Neural progenitor cell (in vitro differentiated cells): ENCODE data around the gene PITRM1. TPM values are rescaled to one million over a fixed set of nuclear protein-coding genes. Genes with fewer than 3 reads are reported as not detected.

Source experiments
- DNase-seq: peaks from one replicate; pipeline ENCODE4 v3.0.0-alpha.2; 2016; ENCODE audit warnings: low spot score
- H2AFZ ChIP-seq: fragments of 200-600 bp; sonication (generic); replicated peaks from 2 replicates; pipeline ENCODE4 v1.6.1; 2016; ENCODE audit warnings: antibody characterized with exemption
- H3F3A ChIP-seq: fragments of 200-600 bp; sonication (generic); 2 replicates; pipeline ENCODE4 v1.6.1; 2016; ENCODE audit warnings: antibody characterized with exemption, low read depth
- H3K27ac ChIP-seq: fragments of 200-600 bp; sonication (generic); 2 replicates; pipeline ENCODE4 v1.5.1; 2016; ENCODE audit warnings: mild to moderate bottlenecking
- H3K27me3 ChIP-seq: fragments of 200-600 bp; sonication (generic); 2 replicates; pipeline ENCODE4 v1.6.1; 2016; ENCODE audit warnings: mild to moderate bottlenecking, moderate library complexity
- H3K36me3 ChIP-seq: fragments of 200-600 bp; sonication (generic); 2 replicates; pipeline ENCODE4 v1.5.1; 2016
- H3K4me1 ChIP-seq: fragments of 200-600 bp; sonication (generic); 2 replicates; pipeline ENCODE4 v1.6.1; 2016; ENCODE audit warnings: mixed run types
- H3K4me2 ChIP-seq: fragments of 200-600 bp; sonication (generic); 2 replicates; pipeline ENCODE4 v1.6.1; 2016
- H3K4me3 ChIP-seq: fragments of 200-600 bp; sonication (generic); 2 replicates; pipeline ENCODE4 v1.5.1; 2016
- H3K79me2 ChIP-seq: fragments of 200-600 bp; sonication (generic); 2 replicates; pipeline ENCODE4 v1.6.1; 2016; ENCODE audit warnings: low read depth
- H3K9ac ChIP-seq: fragments of 200-600 bp; sonication (generic); 2 replicates; pipeline ENCODE4 v1.6.1; 2016
- H3K9me3 ChIP-seq: fragments of 200-600 bp; sonication (generic); 2 replicates; pipeline ENCODE4 v1.5.1; 2016; ENCODE audit warnings: low read depth
- H4K20me1 ChIP-seq: fragments of 200-600 bp; sonication (generic); 2 replicates; pipeline ENCODE4 v1.6.1; 2016; ENCODE audit warnings: low read depth
- H3K27ac Mint-ChIP-seq: 3 replicates; pipeline ENCODE4 v1.8.0; 2021; ENCODE audit warnings: mixed read lengths
- H3K27me3 Mint-ChIP-seq: 2 replicates; pipeline ENCODE4 v1.8.0; 2022; ENCODE audit warnings: low read depth, mild to moderate bottlenecking, inconsistent platforms, moderate library complexity, mixed read lengths; ENCODE audit not compliant: insufficient read depth
- H3K36me3 Mint-ChIP-seq: 3 replicates; pipeline ENCODE4 v1.8.0; 2021; ENCODE audit warnings: mixed read lengths
- H3K4me1 Mint-ChIP-seq: 3 replicates; pipeline ENCODE4 v1.8.0; 2021; ENCODE audit warnings: mixed read lengths
- H3K4me3 Mint-ChIP-seq: 3 replicates; pipeline ENCODE4 v1.8.0; 2021; ENCODE audit warnings: mild to moderate bottlenecking, moderate library complexity, mixed read lengths
- H3K9me3 Mint-ChIP-seq: 3 replicates; pipeline ENCODE4 v1.8.0; 2020; ENCODE audit warnings: mixed read lengths
- EZH2 ChIP-seq: fragments of 200-600 bp; sonication (generic); IDR thresholded peaks from 2 replicates; pipeline ENCODE4 v1.6.1; 2017; ENCODE audit warnings: antibody characterized with exemption, mild to moderate bottlenecking, moderate library complexity
- EZH2phosphoT487 ChIP-seq: fragments of 200-600 bp; sonication (generic); IDR thresholded peaks from 2 replicates; pipeline ENCODE4 v1.6.1; 2017; ENCODE audit warnings: antibody characterized with exemption
- total RNA-seq: library from RNA; depleted of rRNA; stranded (reverse); fragments of >200 nt; gene quantifications from 2 replicates; pipeline ENCODE4 v1.2.3, GENCODE V29; 2015; ENCODE audit warnings: low replicate concordance
- TF ChIP-seq, protein P1 (sequence below): fragments of 200-600 bp; sonication (generic); IDR thresholded peaks from 2 replicates; pipeline ENCODE4 v1.5.1; 2017; ENCODE audit warnings: antibody characterized with exemption, mild to moderate bottlenecking

The PITRM1 gene
- total RNA-seq, 1 donor from 2014 or later = 38.0 TPM

DNA sequence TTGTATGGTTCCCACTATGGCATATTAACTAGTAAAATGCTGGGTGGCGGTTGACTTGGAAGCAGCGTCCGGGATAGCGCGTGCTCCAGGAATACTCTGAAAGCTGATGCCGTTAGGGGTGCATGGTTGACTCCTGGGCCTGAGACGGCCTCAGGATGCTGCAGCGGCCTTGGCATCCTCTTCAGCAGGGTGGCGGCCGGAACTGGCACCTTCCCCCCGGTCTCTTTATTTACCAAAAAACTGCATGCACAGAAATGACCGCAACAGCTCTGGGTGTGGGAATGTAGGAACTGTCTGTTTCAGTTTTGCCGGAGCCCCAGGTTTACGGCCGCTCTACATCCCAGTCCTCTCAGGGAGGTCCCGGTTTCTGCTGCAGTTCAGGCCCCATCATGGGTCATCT, 76.4 kb downstream of the PITRM1 start:
- H3K27me3 ChIP-seq = no peaks in the 10 kb centered on the region
- no peak overlapping the region for H3K4me3 ChIP-seq
- DNase-seq = no peak
- H3K4me1 ChIP-seq = peaks cover 13% of the 10 kb centered on the region
- no peaks in the 10 kb centered on the region for H3K36me3 ChIP-seq
- Mint-ChIP-seq H3K4me3 (no peak overlapping the region), H3K9me3 (peaks cover 5% of the 10 kb centered on the region), H3K27ac (no peak overlapping the region), H3K36me3 (peaks cover 29% of the 10 kb centered on the region), H3K27me3 (peaks cover 9% of the 10 kb centered on the region), H3K4me1 (peaks cover 24% of the 10 kb centered on the region)
- H4K20me1 ChIP-seq = no peaks in the 10 kb centered on the region
- peaks cover 17% of the 10 kb centered on the region for H3K79me2 ChIP-seq
- H3K27ac ChIP-seq = no peak overlapping the region
- H3K4me2 ChIP-seq = no peak overlapping the region
- no peak overlapping the region for H3K9ac ChIP-seq
- H3K9me3 ChIP-seq = no peaks in the 10 kb centered on the region
- H2AFZ ChIP-seq = no peak overlapping the region
- H3F3A ChIP-seq = no peaks in the 10 kb centered on the region
- no peak for TF ChIP-seq EZH2
- TF ChIP-seq, protein P1, sequence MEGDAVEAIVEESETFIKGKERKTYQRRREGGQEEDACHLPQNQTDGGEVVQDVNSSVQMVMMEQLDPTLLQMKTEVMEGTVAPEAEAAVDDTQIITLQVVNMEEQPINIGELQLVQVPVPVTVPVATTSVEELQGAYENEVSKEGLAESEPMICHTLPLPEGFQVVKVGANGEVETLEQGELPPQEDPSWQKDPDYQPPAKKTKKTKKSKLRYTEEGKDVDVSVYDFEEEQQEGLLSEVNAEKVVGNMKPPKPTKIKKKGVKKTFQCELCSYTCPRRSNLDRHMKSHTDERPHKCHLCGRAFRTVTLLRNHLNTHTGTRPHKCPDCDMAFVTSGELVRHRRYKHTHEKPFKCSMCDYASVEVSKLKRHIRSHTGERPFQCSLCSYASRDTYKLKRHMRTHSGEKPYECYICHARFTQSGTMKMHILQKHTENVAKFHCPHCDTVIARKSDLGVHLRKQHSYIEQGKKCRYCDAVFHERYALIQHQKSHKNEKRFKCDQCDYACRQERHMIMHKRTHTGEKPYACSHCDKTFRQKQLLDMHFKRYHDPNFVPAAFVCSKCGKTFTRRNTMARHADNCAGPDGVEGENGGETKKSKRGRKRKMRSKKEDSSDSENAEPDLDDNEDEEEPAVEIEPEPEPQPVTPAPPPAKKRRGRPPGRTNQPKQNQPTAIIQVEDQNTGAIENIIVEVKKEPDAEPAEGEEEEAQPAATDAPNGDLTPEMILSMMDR = no peak
- TF ChIP-seq EZH2phosphoT487 = no peak

DNA sequence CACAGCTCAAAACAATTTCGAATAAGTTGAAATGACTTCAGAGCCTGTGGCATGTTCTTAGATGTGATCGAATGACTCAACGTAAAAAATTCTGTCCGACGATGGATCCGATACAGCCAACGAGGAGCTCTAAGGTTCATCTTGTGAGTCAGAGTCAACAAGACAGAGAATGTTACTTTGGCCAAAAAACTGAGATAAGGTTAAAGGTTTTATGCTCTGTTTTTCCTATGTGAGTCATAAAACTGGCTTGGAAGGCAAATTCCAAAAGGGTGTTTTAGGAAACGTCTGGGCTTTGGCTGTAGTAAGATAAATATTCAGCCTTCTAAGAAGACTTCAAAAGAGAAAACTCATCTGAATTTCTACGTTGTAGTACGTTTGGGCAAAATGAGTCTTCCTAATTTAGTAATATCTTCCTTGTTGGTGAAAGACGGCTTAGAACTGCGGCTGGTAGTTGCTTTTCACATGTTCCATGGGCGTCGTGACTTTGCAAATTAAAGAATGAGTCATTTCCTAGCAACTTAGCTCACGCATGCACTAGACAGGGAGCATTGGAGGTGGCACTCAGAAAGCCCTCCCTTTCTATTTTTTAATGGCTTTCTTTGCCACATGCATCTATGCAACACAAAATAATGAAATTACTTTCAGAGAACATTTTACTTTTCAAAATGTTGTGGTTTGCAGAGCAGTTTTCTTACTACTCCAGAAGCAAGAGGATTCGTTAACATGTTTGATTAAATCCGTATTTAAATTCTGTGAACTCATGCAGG, 77.0 kb downstream of the PITRM1 start:
- Histone ChIP-seq H3K36me3 (no peaks in the 10 kb centered on the region), H3K4me2 (no peak overlapping the region), H3K79me2 (peaks cover 21% of the 10 kb centered on the region), H2AFZ (no peak overlapping the region), H3K4me1 (peaks cover 19% of the 10 kb centered on the region), H3K9me3 (no peaks in the 10 kb centered on the region), H3F3A (no peaks in the 10 kb centered on the region), H3K27ac (no peak overlapping the region), H3K4me3 (no peak overlapping the region), H4K20me1 (no peaks in the 10 kb centered on the region), H3K9ac (no peak overlapping the region), H3K27me3 (no peaks in the 10 kb centered on the region)
- peaks cover 9% of the 10 kb centered on the region for H3K27me3 Mint-ChIP-seq
- H3K4me1 Mint-ChIP-seq = peaks cover 24% of the 10 kb centered on the region
- H3K9me3 Mint-ChIP-seq = peaks cover 3% of the 10 kb centered on the region
- TF ChIP-seq EZH2 (no peak), EZH2phosphoT487 (no peak)
- TF ChIP-seq, protein P1 = no peak
- DNase-seq = no peak
- peaks cover 26% of the 10 kb centered on the region for H3K36me3 Mint-ChIP-seq
- no peak overlapping the region for H3K4me3 Mint-ChIP-seq
- H3K27ac Mint-ChIP-seq = no peak overlapping the region

- no peak overlapping the region for H3K9ac ChIP-seq
- TF ChIP-seq, protein P1 = no peak
- TF ChIP-seq EZH2phosphoT487 (no peak), EZH2 (no peak)
These were observed 78.0 kb downstream of the PITRM1 start for GRCh38 chr10:3094609-3095036.

More at GRCh38 chr10:3094609-3095036, 78.0 kb downstream of the PITRM1 start:
- Histone ChIP-seq H3K36me3 (no peaks in the 10 kb centered on the region), H3K4me3 (no peak overlapping the region), H3K27ac (no peak overlapping the region), H2AFZ (no peak overlapping the region), H3F3A (no peaks in the 10 kb centered on the region), H3K9me3 (no peaks in the 10 kb centered on the region), H3K4me1 (peaks cover 20% of the 10 kb centered on the region), H3K4me2 (no peak overlapping the region), H4K20me1 (no peaks in the 10 kb centered on the region), H3K79me2 (peaks cover 30% of the 10 kb centered on the region), H3K27me3 (no peaks in the 10 kb centered on the region)
- Mint-ChIP-seq H3K27ac (no peak overlapping the region), H3K27me3 (peaks cover 7% of the 10 kb centered on the region), H3K9me3 (no peaks in the 10 kb centered on the region), H3K4me1 (peaks cover 26% of the 10 kb centered on the region), H3K4me3 (no peak overlapping the region), H3K36me3 (peaks cover 19% of the 10 kb centered on the region)
- peak; percentile 23 for DNase-seq
